Endodermal cell (in vitro differentiated cells): Measurements from ENCODE around the gene SCFD2. TPM values are rescaled to one million over a fixed set of nuclear protein-coding genes. Genes with fewer than 3 reads are reported as not detected.
"Not testable (repeated sequence)": the region's sequence is repeated elsewhere in the genome, so short reads cannot be mapped to it uniquely, and the experiment has no call there.

Source experiments
- DNase-seq: peaks from one replicate; pipeline ENCODE4 v3.0.0-alpha.2; 2017
- H3K27ac ChIP-seq: 2 replicates; pipeline ENCODE4 v1.5.1; 2013; ENCODE audit warnings: mild to moderate bottlenecking, low read depth, low read length, moderate library complexity
- H3K27me3 ChIP-seq: 2 replicates; pipeline ENCODE4 v1.6.1; 2013; ENCODE audit warnings: mild to moderate bottlenecking, low read length, moderate library complexity; ENCODE audit not compliant: insufficient read depth, control insufficient read depth, poor library complexity, severe bottlenecking
- H3K36me3 ChIP-seq: 2 replicates; pipeline ENCODE4 v1.7.0; 2013; ENCODE audit warnings: mild to moderate bottlenecking, low read length, moderate library complexity; ENCODE audit not compliant: control insufficient read depth, insufficient read depth
- H3K4me1 ChIP-seq: one replicate; pipeline ENCODE4 v1.7.0; 2013; ENCODE audit warnings: low read length; ENCODE audit not compliant: control insufficient read depth, insufficient read depth
- H3K4me3 ChIP-seq: 2 replicates; pipeline ENCODE4 v1.5.1; 2013; ENCODE audit warnings: mild to moderate bottlenecking, low read length, moderate library complexity
- H3K9ac ChIP-seq: 2 replicates; pipeline ENCODE4 v1.6.1; 2013; ENCODE audit warnings: mild to moderate bottlenecking, low read length, moderate library complexity; ENCODE audit not compliant: poor library complexity, severe bottlenecking; ENCODE audit errors: extremely low read depth
- H3K9me3 ChIP-seq: 2 replicates; pipeline ENCODE4 v1.6.1; 2013; ENCODE audit warnings: mild to moderate bottlenecking, low read length, moderate library complexity; ENCODE audit not compliant: control insufficient read depth
- H3K27ac Mint-ChIP-seq: 2 replicates; pipeline ENCODE4 v1.8.0; 2020; ENCODE audit warnings: mixed read lengths
- H3K27me3 Mint-ChIP-seq: 2 replicates; pipeline ENCODE4 v1.8.0; 2021; ENCODE audit warnings: mild to moderate bottlenecking, mixed read lengths; ENCODE audit not compliant: insufficient read depth
- H3K36me3 Mint-ChIP-seq: 2 replicates; pipeline ENCODE4 v1.8.0; 2020; ENCODE audit warnings: low read depth, mixed read lengths
- H3K4me1 Mint-ChIP-seq: 2 replicates; pipeline ENCODE4 v1.8.0; 2020; ENCODE audit warnings: mixed read lengths
- H3K4me3 Mint-ChIP-seq: 2 replicates; pipeline ENCODE4 v1.8.0; 2020; ENCODE audit warnings: mild to moderate bottlenecking, moderate library complexity, mixed read lengths
- H3K9me3 Mint-ChIP-seq: 2 replicates; pipeline ENCODE4 v1.8.0; 2020; ENCODE audit warnings: mild to moderate bottlenecking, mixed read lengths
- CTCF ChIP-seq: fragments of 200-600 bp; sonication (generic); conservative IDR thresholded peaks from 2 replicates; pipeline ENCODE4 v1.5.0; 2021; ENCODE audit warnings: antibody characterized with exemption, mild to moderate bottlenecking
- WGBS, 2 experiments: methylation state at CpG; one replicate each; pipeline versions ENCODE4 v1.1.5 to v1.1.7; 2013; ENCODE audit warnings: missing lambda C conversion rate in 2 of 2, mixed read lengths in 1 of 2; ENCODE audit not compliant: insufficient coverage in 1 of 2, insufficient read length in 1 of 2; 5-methylcytosine and 5-hydroxymethylcytosine counted together
- total RNA-seq, 2 donors: library from RNA; stranded (reverse); fragmentation: NEBNext Ultra II Directional in 1 of 2; extraction: Animal tissue kit (Norgen Biotek cat#: 25700) in 1 of 2; gene quantifications; 2 replicates in 1 of 2; 3 replicates in 1 of 2; pipeline ENCODE4 v1.2.1, GENCODE V29; 2021

The SCFD2 gene
- total RNA-seq, 2 donors from 2014 or later, result 5.7 to 6.5 TPM

DNA sequence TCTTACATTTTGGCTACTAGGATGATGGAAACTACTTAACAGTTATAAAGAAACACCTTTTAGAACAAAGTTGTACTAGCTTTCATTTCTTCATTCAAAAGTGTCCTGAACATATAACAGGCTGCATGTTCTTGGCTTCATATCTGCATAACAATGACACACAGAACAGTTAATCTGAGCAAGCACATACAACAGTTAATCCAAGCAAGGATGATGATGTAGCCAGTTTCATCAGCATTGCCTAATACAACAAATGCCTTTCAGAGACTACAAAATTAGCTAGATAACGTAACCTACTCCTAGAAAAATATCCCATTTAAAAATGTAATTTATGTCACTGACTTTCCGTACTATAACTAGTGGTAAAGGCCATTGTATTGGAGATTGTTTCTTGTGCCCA, 182.1 kb downstream of the SCFD2 start:
- WGBS, 2 experiments, result 100% methylated on average over 1 of the region's 2 CpGs; no CpG with 5 or more reads in 1 of the 2 experiments
- DNase-seq, result no peak
- Mint-ChIP-seq H3K27ac (no peak overlapping the region), H3K36me3 (no peaks in the 10 kb centered on the region), H3K27me3 (no peaks in the 10 kb centered on the region), H3K9me3 (peaks cover 20% of the 10 kb centered on the region), H3K4me1 (no peaks in the 10 kb centered on the region), H3K4me3 (no peak overlapping the region)
- no peaks in the 10 kb centered on the region for H3K27me3 ChIP-seq
- H3K36me3 ChIP-seq, result no peaks in the 10 kb centered on the region
- no peak overlapping the region for H3K4me3 ChIP-seq
- no peaks in the 10 kb centered on the region for H3K9me3 ChIP-seq
- no peak for TF ChIP-seq CTCF
- H3K4me1 ChIP-seq, result no peaks in the 10 kb centered on the region
- no peak overlapping the region for H3K27ac ChIP-seq
- H3K9ac ChIP-seq, result no peak overlapping the region

DNA sequence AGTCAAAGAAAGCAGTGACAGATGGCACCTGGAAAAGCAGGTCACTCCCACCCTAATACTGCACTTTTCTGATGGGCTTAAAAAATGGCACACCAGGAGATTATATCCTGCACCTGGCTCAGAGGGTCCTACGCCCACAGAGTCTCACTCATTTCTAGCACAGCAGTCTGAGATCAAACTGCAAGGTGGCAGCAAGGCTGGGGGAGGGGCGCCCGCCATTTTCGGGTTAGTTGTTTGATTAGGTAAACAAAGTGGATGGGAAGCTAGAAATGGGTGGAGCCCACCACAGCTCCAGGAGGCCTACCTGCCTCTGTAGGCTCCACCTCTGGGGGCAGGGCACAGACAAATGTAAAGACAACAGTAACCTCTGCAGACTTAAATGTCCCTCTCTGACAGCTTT, 188.1 kb downstream of the SCFD2 start:
- not testable (repeated sequence) for H3K4me1 Mint-ChIP-seq, H3K4me1 ChIP-seq, DNase-seq, H3K27ac Mint-ChIP-seq, H3K27ac ChIP-seq, H3K9ac ChIP-seq, H3K36me3 ChIP-seq, H3K27me3 Mint-ChIP-seq, H3K4me3 Mint-ChIP-seq, H3K27me3 ChIP-seq, H3K4me3 ChIP-seq, H3K36me3 Mint-ChIP-seq
- H3K9me3 Mint-ChIP-seq, result peaks cover 44% of the 10 kb centered on the region
- 90 to 100% methylated on average over 1 to 4 of the region's 4 CpGs for WGBS, 2 experiments
- peaks cover 12% of the 10 kb centered on the region for H3K9me3 ChIP-seq

- DNase-seq, result no peak
- Histone ChIP-seq H3K4me1 (no peaks in the 10 kb centered on the region), H3K36me3 (no peaks in the 10 kb centered on the region), H3K9me3 (peaks cover 12% of the 10 kb centered on the region), H3K27ac (no peak overlapping the region), H3K4me3 (no peak overlapping the region), H3K27me3 (no peaks in the 10 kb centered on the region), H3K9ac (no peak overlapping the region)
- Mint-ChIP-seq H3K36me3 (peaks cover 4% of the 10 kb centered on the region), H3K27ac (no peak overlapping the region), H3K27me3 (no peaks in the 10 kb centered on the region), H3K4me3 (no peak overlapping the region), H3K4me1 (no peaks in the 10 kb centered on the region), H3K9me3 (peaks cover 43% of the 10 kb centered on the region)
- no peak for TF ChIP-seq CTCF
Observed at GRCh38 chr4:53175640-53176039, 190.2 kb downstream of the SCFD2 start.

GRCh38 chr4:53174823-53175222, 191.0 kb downstream of the SCFD2 start:
- Mint-ChIP-seq H3K36me3 (peaks cover 4% of the 10 kb centered on the region), H3K9me3 (peaks cover 37% of the 10 kb centered on the region), H3K27ac (no peak overlapping the region), H3K4me3 (no peak overlapping the region), H3K27me3 (no peaks in the 10 kb centered on the region), H3K4me1 (no peaks in the 10 kb centered on the region)
- WGBS, 2 experiments, result 67 to 96% methylated on average over 1 to 3 of the region's 3 CpGs
- H3K27me3 ChIP-seq, result no peaks in the 10 kb centered on the region
- H3K9me3 ChIP-seq, result peaks cover 12% of the 10 kb centered on the region
- no peak overlapping the region for H3K4me3 ChIP-seq
- no peaks in the 10 kb centered on the region for H3K4me1 ChIP-seq
- no peak overlapping the region for H3K9ac ChIP-seq
- no peak overlapping the region for H3K27ac ChIP-seq
- TF ChIP-seq CTCF, result no peak
- DNase-seq, result no peak
- no peaks in the 10 kb centered on the region for H3K36me3 ChIP-seq
